Endodermal cell (in vitro differentiated cells): ENCODE data around the gene MXD4. TPM values are rescaled to one million over a fixed set of nuclear protein-coding genes. Genes with fewer than 3 reads are reported as not detected.

Experiments
- DNase-seq: peaks from one replicate; pipeline ENCODE4 v3.0.0-alpha.2; 2017
- H3K27ac ChIP-seq: 2 replicates; pipeline ENCODE4 v1.5.1; 2013; ENCODE audit warnings: mild to moderate bottlenecking, low read depth, low read length, moderate library complexity
- H3K27me3 ChIP-seq: 2 replicates; pipeline ENCODE4 v1.6.1; 2013; ENCODE audit warnings: mild to moderate bottlenecking, low read length, moderate library complexity; ENCODE audit not compliant: insufficient read depth, control insufficient read depth, poor library complexity, severe bottlenecking
- H3K36me3 ChIP-seq: 2 replicates; pipeline ENCODE4 v1.7.0; 2013; ENCODE audit warnings: mild to moderate bottlenecking, low read length, moderate library complexity; ENCODE audit not compliant: control insufficient read depth, insufficient read depth
- H3K4me1 ChIP-seq: one replicate; pipeline ENCODE4 v1.7.0; 2013; ENCODE audit warnings: low read length; ENCODE audit not compliant: control insufficient read depth, insufficient read depth
- H3K4me3 ChIP-seq: 2 replicates; pipeline ENCODE4 v1.5.1; 2013; ENCODE audit warnings: mild to moderate bottlenecking, low read length, moderate library complexity
- H3K9ac ChIP-seq: 2 replicates; pipeline ENCODE4 v1.6.1; 2013; ENCODE audit warnings: mild to moderate bottlenecking, low read length, moderate library complexity; ENCODE audit not compliant: poor library complexity, severe bottlenecking; ENCODE audit errors: extremely low read depth
- H3K9me3 ChIP-seq: 2 replicates; pipeline ENCODE4 v1.6.1; 2013; ENCODE audit warnings: mild to moderate bottlenecking, low read length, moderate library complexity; ENCODE audit not compliant: control insufficient read depth
- H3K27ac Mint-ChIP-seq: 2 replicates; pipeline ENCODE4 v1.8.0; 2020; ENCODE audit warnings: mixed read lengths
- H3K27me3 Mint-ChIP-seq: 2 replicates; pipeline ENCODE4 v1.8.0; 2021; ENCODE audit warnings: mild to moderate bottlenecking, mixed read lengths; ENCODE audit not compliant: insufficient read depth
- H3K36me3 Mint-ChIP-seq: 2 replicates; pipeline ENCODE4 v1.8.0; 2020; ENCODE audit warnings: low read depth, mixed read lengths
- H3K4me1 Mint-ChIP-seq: 2 replicates; pipeline ENCODE4 v1.8.0; 2020; ENCODE audit warnings: mixed read lengths
- H3K4me3 Mint-ChIP-seq: 2 replicates; pipeline ENCODE4 v1.8.0; 2020; ENCODE audit warnings: mild to moderate bottlenecking, moderate library complexity, mixed read lengths
- H3K9me3 Mint-ChIP-seq: 2 replicates; pipeline ENCODE4 v1.8.0; 2020; ENCODE audit warnings: mild to moderate bottlenecking, mixed read lengths
- CTCF ChIP-seq: fragments of 200-600 bp; sonication (generic); conservative IDR thresholded peaks from 2 replicates; pipeline ENCODE4 v1.5.0; 2021; ENCODE audit warnings: antibody characterized with exemption, mild to moderate bottlenecking
- WGBS, 2 experiments: methylation state at CpG; one replicate each; pipeline versions ENCODE4 v1.1.5 to v1.1.7; 2013; ENCODE audit warnings: missing lambda C conversion rate in 2 of 2, mixed read lengths in 1 of 2; ENCODE audit not compliant: insufficient coverage in 1 of 2, insufficient read length in 1 of 2; 5-methylcytosine and 5-hydroxymethylcytosine counted together
- total RNA-seq, 2 donors: library from RNA; stranded (reverse); fragmentation: NEBNext Ultra II Directional in 1 of 2; extraction: Animal tissue kit (Norgen Biotek cat#: 25700) in 1 of 2; gene quantifications; 2 replicates in 1 of 2; 3 replicates in 1 of 2; pipeline ENCODE4 v1.2.1, GENCODE V29; 2021

Gene MXD4
- total RNA-seq, 2 donors from 2014 or later, result 46.0 to 78.8 TPM

GRCh38 chr4:2274320-2275043 lies 12.6 kb upstream of the MXD4 start:
- 90 to 93% methylated on average over 12 to 21 of the region's 21 CpGs for WGBS, 2 experiments
- Mint-ChIP-seq H3K4me1 (peaks cover 18% of the 10 kb centered on the region), H3K27me3 (no peaks in the 10 kb centered on the region), H3K36me3 (no peaks in the 10 kb centered on the region), H3K9me3 (no peaks in the 10 kb centered on the region), H3K4me3 (no peak overlapping the region), H3K27ac (peak overlapping the region; percentile 38)
- TF ChIP-seq CTCF, result no peak
- Histone ChIP-seq H3K9me3 (no peaks in the 10 kb centered on the region), H3K27ac (no peak overlapping the region), H3K27me3 (no peaks in the 10 kb centered on the region), H3K9ac (no peak overlapping the region), H3K4me3 (no peak overlapping the region), H3K4me1 (peaks cover 7% of the 10 kb centered on the region), H3K36me3 (no peaks in the 10 kb centered on the region)
- no peak for DNase-seq

- Mint-ChIP-seq H3K4me1 (peaks cover 25% of the 10 kb centered on the region), H3K36me3 (no peaks in the 10 kb centered on the region), H3K9me3 (no peaks in the 10 kb centered on the region), H3K27ac (no peak overlapping the region), H3K4me3 (no peak overlapping the region), H3K27me3 (no peaks in the 10 kb centered on the region)
- Histone ChIP-seq H3K9me3 (no peaks in the 10 kb centered on the region), H3K27ac (no peak overlapping the region), H3K4me3 (no peak overlapping the region), H3K36me3 (no peaks in the 10 kb centered on the region), H3K27me3 (no peaks in the 10 kb centered on the region), H3K9ac (no peak overlapping the region), H3K4me1 (peaks cover 11% of the 10 kb centered on the region)
- TF ChIP-seq CTCF, result no peak
- no peak for DNase-seq
- WGBS, 2 experiments, result 93 to 94% methylated on average over 17 to 24 of the region's 24 CpGs
These were observed 11.9 kb upstream of the MXD4 start for GRCh38 chr4:2273657-2274319.

GRCh38 chr4:2273221-2273620 lies 11.3 kb upstream of the MXD4 start:
- DNase-seq, result no peak
- no peak overlapping the region for H3K4me3 Mint-ChIP-seq
- no peak for TF ChIP-seq CTCF
- Histone ChIP-seq H3K36me3 (no peaks in the 10 kb centered on the region), H3K27ac (no peak overlapping the region), H3K27me3 (no peaks in the 10 kb centered on the region), H3K9me3 (no peaks in the 10 kb centered on the region), H3K4me1 (peaks cover 11% of the 10 kb centered on the region), H3K4me3 (no peak overlapping the region), H3K9ac (no peak overlapping the region)
- no peaks in the 10 kb centered on the region for H3K27me3 Mint-ChIP-seq
- H3K4me1 Mint-ChIP-seq, result peaks cover 26% of the 10 kb centered on the region
- WGBS, 2 experiments, result 88 to 93% methylated on average over 10 to 15 of the region's 15 CpGs
- H3K27ac Mint-ChIP-seq, result no peak overlapping the region
- no peaks in the 10 kb centered on the region for H3K36me3 Mint-ChIP-seq
- H3K9me3 Mint-ChIP-seq, result no peaks in the 10 kb centered on the region
